Parathyroid adenoma (tissue), 2 donors: Measurements from ENCODE around the gene RANBP10.

Experiments
- H2AFZ ChIP-seq: fragments of 300-600 bp; sonication (generic); one replicate; pipeline ENCODE4 v1.7.0; 2017; ENCODE audit warnings: antibody characterized with exemption, mild to moderate bottlenecking
- H3K27ac ChIP-seq: fragments of 300-600 bp; sonication (generic); one replicate; pipeline ENCODE4 v1.7.0; 2017
- H3K27me3 ChIP-seq: fragments of 300-600 bp; sonication (generic); one replicate; pipeline ENCODE4 v1.7.0; 2017; ENCODE audit warnings: low read length; ENCODE audit not compliant: control insufficient read depth, insufficient read depth
- H3K36me3 ChIP-seq: fragments of 300-600 bp; sonication (generic); one replicate; pipeline ENCODE4 v1.7.0; 2017; ENCODE audit warnings: low read length; ENCODE audit not compliant: control insufficient read depth, insufficient read depth
- H3K4me1 ChIP-seq: fragments of 300-600 bp; sonication (generic); one replicate; pipeline ENCODE4 v1.7.0; 2017; ENCODE audit warnings: control low read depth
- H3K4me2 ChIP-seq: fragments of 300-600 bp; sonication (generic); one replicate; pipeline ENCODE4 v1.7.0; 2017; ENCODE audit warnings: low read length
- H3K4me3 ChIP-seq: fragments of 300-600 bp; sonication (generic); one replicate; pipeline ENCODE4 v1.7.0; 2017; ENCODE audit warnings: low read depth, low read length
- H3K79me2 ChIP-seq: fragments of 300-600 bp; sonication (generic); one replicate; pipeline ENCODE4 v1.7.0; 2017; ENCODE audit warnings: control low read depth
- H3K9ac ChIP-seq: fragments of 300-600 bp; sonication (generic); one replicate; pipeline ENCODE4 v1.7.0; 2017; ENCODE audit warnings: mild to moderate bottlenecking
- H3K9me3 ChIP-seq: fragments of 300-600 bp; sonication (generic); one replicate; pipeline ENCODE4 v1.7.0; 2017; ENCODE audit warnings: low read length; ENCODE audit not compliant: control insufficient read depth
- TF ChIP-seq, protein P1 (sequence below): fragments of 300-600 bp; sonication (generic); IDR thresholded peaks from one replicate; pipeline ENCODE4 v1.7.0; 2017; ENCODE audit warnings: antibody characterized with exemption, mild to moderate bottlenecking
- donor health status: primary hyperparathyroidism.

RANBP10 gene

DNA sequence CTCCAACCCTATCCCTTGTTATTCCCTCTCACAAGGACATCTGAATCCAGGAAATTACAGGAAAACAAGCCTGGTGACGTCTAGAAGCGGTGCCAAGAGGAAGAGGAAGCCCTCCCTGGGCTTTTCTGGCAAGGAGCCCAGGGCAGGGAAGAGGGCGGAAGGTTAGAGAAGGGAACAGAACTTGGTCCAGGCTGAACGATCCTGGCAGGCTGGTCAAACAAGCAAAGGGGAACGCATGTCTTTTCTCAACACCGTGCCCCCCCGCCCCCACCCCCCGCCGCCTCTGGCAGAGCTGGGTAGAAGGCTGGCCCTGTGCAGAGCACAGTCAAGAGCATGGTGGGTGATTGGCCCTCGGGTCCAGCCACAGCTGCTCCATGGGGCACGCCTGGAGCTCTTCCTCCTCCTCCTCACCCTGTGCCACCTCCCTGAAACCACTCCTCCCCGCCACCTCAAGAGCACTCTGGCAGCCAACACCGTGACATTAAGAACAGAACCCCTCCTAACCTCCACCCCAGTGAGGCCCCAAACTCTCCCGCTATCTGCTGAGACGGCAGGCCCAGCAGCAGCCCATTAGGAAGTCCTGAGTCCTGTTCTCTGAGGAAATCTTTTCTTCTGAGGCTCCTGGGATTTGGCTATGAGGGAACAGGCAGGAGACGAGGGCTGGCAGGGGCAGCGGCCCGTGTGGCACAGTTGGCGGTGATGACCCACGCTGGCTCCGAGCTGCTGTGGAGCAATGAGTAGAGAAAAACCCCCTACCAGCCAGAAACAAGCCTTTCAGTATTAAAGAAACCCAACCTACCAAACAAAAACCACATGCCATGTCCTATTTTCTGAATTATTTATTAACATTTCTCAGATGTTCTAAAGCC is 132.4 kb downstream of the RANBP10 start:
- Histone ChIP-seq H3K4me3 (no peak overlapping the region), H3K4me1 (peaks cover 2% of the 10 kb centered on the region), H3K9me3 (no peaks in the 10 kb centered on the region), H3K4me2 (no peak overlapping the region), H3K36me3 (no peaks in the 10 kb centered on the region), H3K27me3 (no peaks in the 10 kb centered on the region), H3K27ac (peak overlapping the region; percentile 89), H2AFZ (peak overlapping the region; percentile 38), H3K9ac (no peak overlapping the region), H3K79me2 (no peaks in the 10 kb centered on the region)
- TF ChIP-seq, protein P1, sequence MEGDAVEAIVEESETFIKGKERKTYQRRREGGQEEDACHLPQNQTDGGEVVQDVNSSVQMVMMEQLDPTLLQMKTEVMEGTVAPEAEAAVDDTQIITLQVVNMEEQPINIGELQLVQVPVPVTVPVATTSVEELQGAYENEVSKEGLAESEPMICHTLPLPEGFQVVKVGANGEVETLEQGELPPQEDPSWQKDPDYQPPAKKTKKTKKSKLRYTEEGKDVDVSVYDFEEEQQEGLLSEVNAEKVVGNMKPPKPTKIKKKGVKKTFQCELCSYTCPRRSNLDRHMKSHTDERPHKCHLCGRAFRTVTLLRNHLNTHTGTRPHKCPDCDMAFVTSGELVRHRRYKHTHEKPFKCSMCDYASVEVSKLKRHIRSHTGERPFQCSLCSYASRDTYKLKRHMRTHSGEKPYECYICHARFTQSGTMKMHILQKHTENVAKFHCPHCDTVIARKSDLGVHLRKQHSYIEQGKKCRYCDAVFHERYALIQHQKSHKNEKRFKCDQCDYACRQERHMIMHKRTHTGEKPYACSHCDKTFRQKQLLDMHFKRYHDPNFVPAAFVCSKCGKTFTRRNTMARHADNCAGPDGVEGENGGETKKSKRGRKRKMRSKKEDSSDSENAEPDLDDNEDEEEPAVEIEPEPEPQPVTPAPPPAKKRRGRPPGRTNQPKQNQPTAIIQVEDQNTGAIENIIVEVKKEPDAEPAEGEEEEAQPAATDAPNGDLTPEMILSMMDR = no peak
